Measurements from ENCODE around the gene ANTXR1.

The ANTXR1 gene

GRCh38 chr2:69013142-69013839 lies at the start of gene ANTXR1:
ANTXR1 (plus strand) TSS chr2:69013179; CDS start chr2:69013500, 321 bp downstream.
- DNase-seq: peak in 41 of 56 donors; percentile 3 to 79 (median 53)

GRCh38 chr2:68964282-68964681 lies 48.7 kb upstream of the ANTXR1 start:
- DNase-seq: no peak

DNA sequence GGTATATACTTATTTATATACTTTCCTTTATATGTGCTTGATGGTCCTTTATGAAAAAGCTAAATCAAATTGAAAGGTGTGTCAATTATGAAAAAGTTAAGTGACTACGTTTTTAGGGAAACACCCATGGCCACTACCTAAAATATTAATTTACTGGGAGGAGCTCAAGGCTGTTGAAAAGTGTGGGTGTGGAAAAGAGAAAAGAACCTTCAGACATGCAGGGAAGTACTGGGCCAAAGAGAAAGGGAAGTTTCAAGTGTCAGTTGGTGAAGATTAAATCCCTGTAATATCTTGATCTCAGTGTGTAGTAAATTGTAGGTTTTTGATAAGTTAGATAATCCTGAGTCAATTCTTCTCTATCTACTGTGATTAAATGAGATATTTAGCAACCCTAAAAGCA lies 44.8 kb upstream of the ANTXR1 start:
- DNase-seq: no peak

GRCh38 chr2:68969736-68970490 lies 43.1 kb upstream of the ANTXR1 start:
- no peak for DNase-seq

DNA sequence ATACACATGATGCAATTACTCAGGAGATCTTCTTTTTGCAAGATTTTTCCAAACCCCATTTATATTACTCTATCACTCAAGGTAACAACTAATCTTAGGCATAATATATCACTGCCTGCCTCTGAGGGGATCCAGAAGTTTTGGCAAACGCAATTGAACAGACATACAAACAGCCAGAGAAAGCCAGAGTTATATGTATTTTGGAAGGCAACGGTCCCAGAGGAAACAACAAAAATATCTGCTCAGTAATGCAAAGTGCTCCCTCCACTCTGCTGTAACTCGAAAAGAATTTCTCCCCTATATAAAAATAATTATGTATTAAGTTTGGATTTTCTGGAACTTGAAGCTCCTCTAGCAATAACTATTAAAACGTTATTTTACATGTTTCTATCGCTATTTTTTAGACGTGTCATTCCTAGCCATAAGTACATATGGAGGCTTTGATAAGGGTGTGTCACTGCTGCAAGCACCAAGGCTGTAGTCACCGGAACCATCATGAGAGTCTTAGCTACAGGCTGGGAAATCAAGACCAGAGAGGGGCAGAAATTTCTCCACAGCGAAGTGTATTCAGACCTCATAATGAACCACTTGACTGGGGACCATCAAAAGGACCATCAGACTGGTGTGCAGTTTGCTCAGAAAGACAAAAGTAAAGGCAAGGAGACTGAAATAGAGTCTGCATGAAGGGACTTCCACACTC lies 42.3 kb upstream of the ANTXR1 start:
- DNase-seq: no peak

- DNase-seq: no peak
These were observed 41.3 kb upstream of the ANTXR1 start for GRCh38 chr2:68971591-68972231.

GRCh38 chr2:68974251-68974650 lies 38.7 kb upstream of the ANTXR1 start, which contains the start of gene GKN1:
GKN1 (plus strand) TSS chr2:68974636; CDS start chr2:68974678, 42 bp downstream.
- no peak for DNase-seq

DNA sequence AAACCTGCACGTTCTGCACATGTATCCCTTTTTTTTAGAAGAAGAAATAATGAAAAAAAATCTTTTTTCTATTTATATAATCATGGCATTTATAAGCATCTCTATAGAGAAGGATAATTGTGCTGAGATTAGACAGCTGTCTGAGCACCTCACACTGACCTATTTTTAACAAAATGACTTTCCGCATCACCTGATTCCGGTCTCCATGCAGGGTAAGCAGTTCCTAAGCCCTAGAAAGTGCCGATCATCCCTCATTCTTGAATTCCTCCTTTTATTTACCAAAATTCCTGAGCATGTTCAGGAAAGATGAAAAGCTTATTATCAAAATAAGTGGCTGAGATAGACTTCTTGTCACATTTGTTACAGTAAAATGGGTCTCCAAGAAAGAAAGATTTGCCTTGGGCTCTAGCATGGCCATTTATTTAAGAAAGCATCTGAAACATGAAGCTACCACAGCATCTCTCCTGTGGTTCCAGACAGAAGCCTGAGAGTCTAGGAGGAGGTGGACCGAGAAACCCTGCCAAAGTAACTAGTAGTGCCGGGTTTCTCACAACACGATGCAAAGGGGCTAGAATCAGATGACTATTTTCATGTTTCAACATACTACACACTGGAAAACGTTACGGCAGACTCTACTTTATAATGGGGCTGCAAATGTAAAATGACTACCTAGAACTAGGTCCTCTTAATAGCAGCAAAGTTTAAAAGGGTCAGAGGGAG lies 37.9 kb upstream of the ANTXR1 start:
- DNase-seq: no peak

DNA sequence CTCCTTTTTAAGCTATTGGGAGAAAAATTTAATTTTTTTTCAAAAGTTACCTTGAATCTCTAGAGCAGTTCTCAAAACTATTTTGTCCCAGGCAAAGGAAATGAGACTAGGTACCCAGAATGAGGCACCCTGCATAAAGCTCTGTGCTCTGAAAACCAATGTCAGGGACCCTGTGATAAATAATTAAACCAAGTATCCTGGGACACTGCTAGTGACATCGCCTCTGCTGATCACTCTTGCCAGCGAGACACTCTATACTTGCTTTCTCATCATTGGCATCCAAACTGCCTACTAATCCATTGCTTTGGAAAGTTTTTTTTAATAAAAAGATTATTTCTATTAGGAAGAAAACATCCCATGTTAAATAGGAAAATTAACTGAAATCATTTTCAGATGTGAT lies 37.1 kb upstream of the ANTXR1 start:
- DNase-seq: no peak

- no peak for DNase-seq
These were observed 35.5 kb upstream of the ANTXR1 start for GRCh38 chr2:68977453-68977852.

GRCh38 chr2:68978098-68978497 lies 34.9 kb upstream of the ANTXR1 start:
- DNase-seq: no peak

GRCh38 chr2:68980956-68981355 lies 32.0 kb upstream of the ANTXR1 start:
- no peak for DNase-seq

DNA sequence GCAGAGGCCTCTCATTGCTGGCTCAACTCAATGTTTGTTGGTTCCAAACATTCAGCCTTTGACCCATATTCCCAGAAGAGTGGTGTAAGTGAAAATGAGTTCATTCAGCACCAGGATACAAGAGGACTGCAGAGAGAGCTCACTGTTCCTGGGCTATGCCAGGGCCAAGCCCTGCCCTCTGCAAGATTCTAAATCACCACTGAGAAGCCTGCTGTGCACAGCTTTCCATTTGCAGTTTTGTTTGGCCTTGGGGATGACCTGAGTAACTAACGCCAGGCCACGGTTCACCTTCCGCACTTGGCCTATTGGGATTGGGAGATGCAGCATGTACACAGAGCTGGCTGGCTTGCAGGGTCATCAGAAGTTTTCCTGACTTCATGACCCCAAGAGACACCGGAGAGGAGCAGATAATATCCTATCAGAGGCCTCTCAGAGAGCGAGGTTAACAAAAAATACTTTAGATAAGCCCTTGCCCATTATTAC lies 25.9 kb upstream of the ANTXR1 start:
- DNase-seq: peak in 6 of 56 donors; percentile 2 to 7 (median 4)

DNA sequence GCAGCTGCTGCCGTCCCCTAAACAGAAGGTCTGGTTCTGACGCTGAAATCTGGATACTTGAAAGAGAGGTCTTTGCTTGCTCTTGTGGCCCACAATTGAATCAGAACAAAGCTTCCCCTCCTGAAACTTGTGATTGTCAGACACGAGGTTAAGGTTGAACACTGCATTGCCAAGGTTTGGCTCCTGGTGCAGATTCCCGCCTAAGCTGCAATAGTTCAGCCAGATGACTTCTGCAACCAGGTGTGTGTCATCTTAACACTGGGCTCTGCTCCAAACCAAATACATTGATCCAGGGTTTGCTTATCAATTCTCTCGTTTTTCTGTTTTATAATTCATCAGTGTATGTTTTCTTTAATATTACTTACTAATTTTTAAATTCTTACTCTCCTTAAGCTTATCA lies 23.9 kb upstream of the ANTXR1 start:
- DNase-seq: no peak

DNA sequence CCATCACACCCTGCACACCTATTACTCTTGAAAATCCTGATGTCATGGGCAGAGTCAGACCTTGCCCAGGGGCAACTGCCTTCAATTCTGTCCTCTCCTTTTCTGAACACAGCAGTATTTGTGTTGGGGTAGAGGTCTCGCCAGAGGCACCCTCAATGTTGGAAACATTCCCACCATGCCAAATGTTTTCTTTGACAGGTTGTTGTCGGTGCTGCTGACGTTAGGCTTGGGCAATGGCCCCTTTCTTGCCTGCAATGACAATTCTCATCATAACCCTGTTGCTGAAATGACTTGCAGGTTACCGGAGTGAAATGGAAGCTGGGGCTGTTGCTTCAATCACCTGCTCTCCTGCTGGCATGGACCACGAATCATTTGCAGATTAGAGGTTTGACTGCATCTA lies 20.6 kb upstream of the ANTXR1 start:
- no peak for DNase-seq

- DNase-seq: no peak
These were observed 20.0 kb upstream of the ANTXR1 start for GRCh38 chr2:68992933-68993332.

DNA sequence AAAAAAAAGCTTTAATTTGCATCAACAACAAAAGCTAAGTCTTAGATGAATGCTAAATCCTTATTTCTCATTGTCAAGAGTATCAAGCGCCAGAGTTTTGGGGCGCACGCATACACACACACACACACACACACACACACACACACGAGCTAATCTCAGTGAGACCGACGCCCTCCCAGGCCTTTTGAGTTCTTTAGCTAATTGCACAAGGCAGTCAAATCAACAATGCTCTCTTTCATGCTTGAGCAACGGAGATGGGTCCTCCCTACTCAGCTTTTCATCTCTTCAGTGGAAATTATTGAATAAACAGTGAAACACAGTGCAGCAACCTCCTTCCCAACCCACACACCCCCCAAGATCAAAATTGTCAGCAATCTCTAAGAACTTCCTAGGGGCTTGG lies 19.3 kb upstream of the ANTXR1 start:
- DNase-seq: no peak

DNA sequence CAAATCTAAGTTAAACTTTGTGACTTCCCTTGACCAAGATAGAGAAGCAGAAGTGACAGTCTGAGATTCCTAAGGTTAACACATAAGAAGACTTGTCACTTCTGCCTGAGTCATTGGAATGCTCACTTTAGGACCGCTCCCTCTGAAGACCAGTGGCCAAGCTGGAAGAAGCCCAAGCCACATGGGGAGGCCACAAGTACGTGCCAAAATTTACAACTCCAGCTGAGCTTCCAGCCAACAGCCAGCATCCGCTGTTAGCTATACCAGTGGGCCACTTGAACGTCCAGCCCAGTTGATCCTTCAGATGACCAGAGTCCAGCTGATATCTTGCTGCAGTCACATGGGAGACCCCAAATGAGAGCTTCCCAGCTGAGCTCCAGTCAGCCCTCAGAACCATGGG lies 18.1 kb upstream of the ANTXR1 start:
- peak in 1 of 56 donors; percentile 21 for DNase-seq

DNA sequence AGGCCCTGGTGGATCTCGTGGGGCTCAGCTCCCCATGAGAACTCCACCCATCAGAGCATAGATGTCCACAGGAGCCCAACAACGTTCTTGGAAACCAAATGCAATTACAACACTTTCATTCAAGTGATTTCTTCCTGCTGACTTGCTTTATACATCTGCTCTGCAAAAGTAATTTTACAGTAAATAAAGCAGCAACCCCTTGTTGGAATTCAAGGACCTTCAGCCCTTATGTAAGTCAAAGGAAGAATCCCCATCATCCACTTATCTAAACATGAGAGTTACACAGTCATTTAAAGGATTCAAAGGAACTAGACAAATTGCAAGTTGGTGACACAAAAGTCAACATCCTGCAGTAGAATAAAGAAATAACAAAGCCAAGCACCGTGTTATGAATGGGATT lies 17.1 kb upstream of the ANTXR1 start:
- DNase-seq: no peak

DNA sequence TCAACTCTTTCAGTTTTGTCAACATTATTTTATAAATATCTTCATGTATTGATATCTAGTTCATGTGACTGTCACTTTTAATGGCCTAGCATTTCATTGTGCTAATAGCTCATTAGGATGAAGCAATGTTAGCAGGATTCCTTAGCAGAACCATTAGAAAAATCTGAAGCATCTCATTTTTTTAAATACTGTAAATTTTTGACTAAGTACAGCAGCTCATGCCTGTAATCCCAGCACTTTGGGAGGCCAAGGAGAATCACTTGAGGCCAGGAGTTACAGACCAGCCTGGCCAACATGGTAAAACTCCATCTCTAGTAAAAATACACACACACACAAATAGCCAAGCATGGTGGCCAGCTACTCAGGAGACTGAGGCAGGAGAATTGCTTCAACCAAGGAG lies 15.6 kb upstream of the ANTXR1 start:
- no peak for DNase-seq

- DNase-seq: no peak
These were observed 11.1 kb upstream of the ANTXR1 start for GRCh38 chr2:69001879-69002278.

Measured in nucleus accumbens (tissue), 56 donors.